Thyroid gland (tissue), 4 donors: ENCODE data around the gene ZBTB12. TPM values are rescaled to one million over a fixed set of nuclear protein-coding genes. Genes with fewer than 3 reads are reported as not detected.
"Not testable (repeated sequence)": the region's sequence is repeated elsewhere in the genome, so short reads cannot be mapped to it uniquely, and the experiment has no call there.

Experiments used
- DNase-seq, 2 donors: peaks; one replicate each; pipeline ENCODE4 v3.0.0-alpha.2; 2019
- H3K27ac ChIP-seq, 3 donors: fragments of 200-600 bp; sonication (generic); 1 replicate in 2 of 3; 2 replicates in 1 of 3; pipeline ENCODE4 v1.5.1; 2016 to 2019; ENCODE audit warnings: mild to moderate bottlenecking in 1 of 3, moderate library complexity in 1 of 3
- H3K27me3 ChIP-seq: fragments of 200-600 bp; sonication (generic); one replicate; pipeline ENCODE4 v1.5.1; 2019
- H3K36me3 ChIP-seq, 2 donors: fragments of 200-600 bp; sonication (generic); one replicate each; pipeline ENCODE4 v1.5.1; 2016 to 2019
- H3K4me1 ChIP-seq, 2 donors: fragments of 200-600 bp; sonication (generic); one replicate each; pipeline ENCODE4 v1.5.1; 2017 to 2019
- H3K4me3 ChIP-seq, 3 donors: fragments of 200-600 bp; sonication (generic); replicated peaks in 1 of 3; 1 replicate in 2 of 3; 2 replicates in 1 of 3; pipeline ENCODE4 v1.5.1; 2016; ENCODE audit warnings: mild to moderate bottlenecking in 1 of 3
- H3K9me3 ChIP-seq: fragments of 200-600 bp; sonication (generic); one replicate; pipeline ENCODE4 v1.5.1; 2017
- CTCF ChIP-seq, 6 experiments: fragments of 200-600 bp in 3 of 6; fragments of 450-650 bp in 3 of 6; sonication (generic) in 3 of 6; IDR thresholded peaks; one replicate each; pipeline ENCODE4 v1.5.1; 2016 to 2019; ENCODE audit warnings: antibody characterized with exemption in 6 of 6, mild to moderate bottlenecking in 2 of 6, inconsistent platforms in 1 of 6, moderate library complexity in 1 of 6
- POLR2A ChIP-seq, 2 donors: fragments of 450-650 bp; IDR thresholded peaks; one replicate each; pipeline ENCODE4 v1.6.1; 2017; ENCODE audit warnings: antibody characterized with exemption in 2 of 2, mild to moderate bottlenecking in 2 of 2, moderate library complexity in 1 of 2
- WGBS, 2 donors: methylation state at CpG; one replicate each; pipeline ENCODE4 v1.1.5; 2017; 5-methylcytosine and 5-hydroxymethylcytosine counted together
- intact Hi-C: fragments of 100-400 bp; cut with DNase I; formaldehyde crosslinking; loops from one replicate; pipeline ENCODE4 v1.15.1; 2023
- total RNA-seq, 4 donors: library from RNA; depleted of rRNA; stranded (reverse); fragments of >200 nt; gene quantifications; one replicate each; pipeline ENCODE4 v1.2.3, GENCODE V29; 2016

The ZBTB12 gene
- total RNA-seq, 4 donors from 2014 or later = 0.94 to 2.9 (median 1.5) TPM

GRCh38 chr6:31907158-31907813 is 5.4 kb upstream of the ZBTB12 start:
- intact Hi-C loops = no loop called here
- Histone ChIP-seq H3K4me3 (no peak overlapping the region), H3K27ac (no peak overlapping the region), H3K36me3 (no peaks in the 10 kb centered on the region), H3K27me3 (no peaks in the 10 kb centered on the region), H3K9me3 (no peaks in the 10 kb centered on the region), H3K4me1 (peaks cover 0 to 13% of the 10 kb centered on the region in 2 donors)
- WGBS, 2 donors = 24 to 34% methylated on average over 7 of the region's 7 CpGs
- no peak for TF ChIP-seq POLR2A (IDR thresholded peaks at IDR 0.05)
- TF ChIP-seq CTCF (IDR thresholded peaks at IDR 0.05) = no peak
- peak; percentile 58 to 63 for DNase-seq

GRCh38 chr6:31906727-31907126 is 4.8 kb upstream of the ZBTB12 start:
- DNase-seq, H3K36me3 ChIP-seq, H3K4me3 ChIP-seq, H3K27me3 ChIP-seq, H3K9me3 ChIP-seq, H3K27ac ChIP-seq, intact Hi-C loops: not testable (repeated sequence)
- WGBS, 2 donors = 73 to 74% methylated on average over 8 of the region's 8 CpGs
- peaks cover 0 to 13% of the 10 kb centered on the region in 2 donors for H3K4me1 ChIP-seq

DNA sequence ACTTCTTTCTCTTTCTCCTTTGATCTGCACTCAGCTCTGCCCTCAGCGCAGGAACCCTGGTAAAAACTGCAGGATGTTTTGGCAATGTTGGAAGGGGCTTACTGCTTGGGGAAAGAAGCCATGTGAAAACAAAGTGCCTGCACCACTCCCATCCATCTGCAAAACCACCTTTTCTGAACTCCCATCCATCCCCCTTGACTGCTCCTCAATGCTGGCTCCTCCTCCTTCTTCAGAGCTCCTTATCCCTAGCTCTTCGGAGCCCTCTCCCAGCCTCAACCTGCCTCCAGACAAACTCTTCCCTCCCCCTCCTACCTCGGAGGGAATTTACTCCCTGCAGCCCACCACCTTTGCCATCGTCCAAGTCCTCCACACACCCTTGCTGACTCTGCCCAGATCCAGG is 4.2 kb upstream of the ZBTB12 start:
- Histone ChIP-seq H3K36me3 (no peaks in the 10 kb centered on the region), H3K27ac (no peak overlapping the region), H3K9me3 (no peaks in the 10 kb centered on the region), H3K4me3 (no peak overlapping the region), H3K27me3 (no peaks in the 10 kb centered on the region), H3K4me1 (peaks cover 2 to 13% of the 10 kb centered on the region in 2 donors)
- intact Hi-C loops = no loop called here
- TF ChIP-seq POLR2A (IDR thresholded peaks at IDR 0.05) (no peak), CTCF (IDR thresholded peaks at IDR 0.05) (no peak)
- 18 to 24% methylated on average over 4 of the region's 4 CpGs for WGBS, 2 donors
- no peak for DNase-seq

- Histone ChIP-seq H3K36me3 (no peaks in the 10 kb centered on the region), H3K4me3 (no peak overlapping the region), H3K27ac (no peak overlapping the region), H3K27me3 (no peaks in the 10 kb centered on the region), H3K4me1 (peaks cover 6 to 13% of the 10 kb centered on the region in 2 donors), H3K9me3 (no peaks in the 10 kb centered on the region)
- DNase-seq = no peak
- WGBS, 2 donors = 100% methylated on average over 1 of the region's 1 CpG
- intact Hi-C loops = no loop called here
- TF ChIP-seq POLR2A (IDR thresholded peaks at IDR 0.05) = no peak
- TF ChIP-seq CTCF (IDR thresholded peaks at IDR 0.05) = no peak
These were observed 3.2 kb upstream of the ZBTB12 start for GRCh38 chr6:31905041-31905440.

DNA sequence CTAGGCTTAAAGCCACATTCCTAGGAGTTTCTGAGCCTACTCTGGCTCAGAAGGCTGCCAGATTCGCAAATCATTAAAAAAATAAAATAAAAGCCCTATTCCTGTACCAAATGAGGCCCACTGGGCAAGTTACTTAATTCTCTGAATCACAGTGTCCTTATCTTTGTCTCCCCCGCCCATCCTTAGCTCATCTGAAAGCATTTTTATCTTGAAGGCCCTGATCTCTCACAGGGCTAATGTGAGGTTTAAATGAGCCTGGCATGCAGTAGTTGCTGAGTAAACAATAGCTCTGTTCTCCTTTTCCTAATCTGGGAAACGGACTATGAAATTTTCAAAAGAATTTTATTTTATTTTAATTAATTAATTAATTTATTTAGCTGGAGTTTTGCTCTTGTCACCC is 2.1 kb upstream of the ZBTB12 start:
- no peaks in the 10 kb centered on the region for H3K27me3 ChIP-seq
- DNase-seq = no peak
- TF ChIP-seq CTCF (IDR thresholded peaks at IDR 0.05) = no peak
- TF ChIP-seq POLR2A (IDR thresholded peaks at IDR 0.05) = no peak
- peaks cover 10 to 17% of the 10 kb centered on the region in 2 donors for H3K4me1 ChIP-seq
- intact Hi-C loops = no loop called here
- H3K27ac ChIP-seq = peak overlapping the region in 1 of 3 donors; percentile 16
- H3K4me3 ChIP-seq = no peak overlapping the region
- no peaks in the 10 kb centered on the region for H3K9me3 ChIP-seq
- no peaks in the 10 kb centered on the region for H3K36me3 ChIP-seq
- WGBS, 2 donors = 75 to 87% methylated on average over 3 of the region's 3 CpGs
